Motor neuron (in vitro differentiated cells): ENCODE data around the gene DERA. TPM values are rescaled to one million over a fixed set of nuclear protein-coding genes. Genes with fewer than 3 reads are reported as not detected.
"Not testable (repeated sequence)": the region's sequence is repeated elsewhere in the genome, so short reads cannot be mapped to it uniquely, and the experiment has no call there.

Source experiments
- ATAC-seq, 8 experiments: fragments of 200-7000 bp; cut with Tn5 transposase; replicated peaks in 6 of 8; 2 replicates each; pipeline ENCODE4 v1.8.0; 2021; ENCODE audit warnings: mild to moderate bottlenecking in 8 of 8, moderate library complexity in 8 of 8
- H3K27ac ChIP-seq, 2 donors: fragments of 250-450 bp; sonication (Bioruptor Pico); 2 replicates each; pipeline ENCODE4 v1.9.0; 2021; ENCODE audit warnings: antibody characterized with exemption in 2 of 2, mild to moderate bottlenecking in 2 of 2, moderate library complexity in 1 of 2
- H3K4me1 ChIP-seq, 2 donors: fragments of 250-450 bp; sonication (Bioruptor Pico); replicated peaks in 1 of 2; 2 replicates each; pipeline ENCODE4 v1.6.1; 2021; ENCODE audit warnings: antibody characterized with exemption in 2 of 2, mild to moderate bottlenecking in 2 of 2, moderate library complexity in 1 of 2
- H3K4me3 ChIP-seq, 5 donors: fragments of 250-450 bp; sonication (Bioruptor Pico); 2 replicates each; pipeline ENCODE4 v1.9.0; 2021; ENCODE audit warnings: antibody characterized with exemption in 5 of 5, mild to moderate bottlenecking in 5 of 5, moderate library complexity in 4 of 5
- WGBS, 10 experiments: fragments of 450-650 bp; shearing (Covaris generic); methylation state at CpG; one replicate each; pipeline ENCODE4 v1.0.0; 2022; 5-methylcytosine and 5-hydroxymethylcytosine counted together
- in situ Hi-C, 9 experiments: fragments of 400-800 bp; cut with MboI; loops; one replicate each; pipeline ENCODE4 v1.15.0; 2021; ENCODE audit warnings: low sequenced_read_pairs in 9 of 9, low pct_unique_long_range_greater_than_20kb in 2 of 9; ENCODE audit not compliant: unreplicated experiment in 9 of 9
- total RNA-seq, 8 experiments: library from RNA; unstranded; fragments of 300-600 nt; gene quantifications; 2 replicates each; pipeline versions ENCODE4 v1.2.3 to v1.2.4, GENCODE V29; 2022

Gene DERA
- total RNA-seq, 8 experiments from 2014 or later = 5.0 to 29.9 (median 22.6) TPM

DNA sequence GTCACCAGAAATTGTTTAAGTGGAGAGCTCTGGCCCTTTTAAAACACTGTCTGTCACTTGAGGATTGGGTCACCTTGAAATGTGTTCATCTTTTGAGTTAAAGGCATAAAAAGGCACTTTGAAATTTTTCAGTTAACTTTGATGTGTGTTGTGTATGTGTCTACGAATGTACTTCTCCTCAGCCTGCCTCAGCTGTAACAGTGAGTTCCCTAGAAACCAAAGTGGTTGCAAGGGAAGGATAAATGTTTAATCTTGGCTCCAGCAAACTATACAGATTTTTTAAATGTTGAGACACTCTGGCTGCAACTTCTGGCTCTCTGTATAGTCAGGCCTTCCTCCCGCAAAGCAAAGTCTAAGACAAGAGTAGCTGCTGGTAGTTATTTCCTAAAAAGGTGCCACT lies 8.3 kb downstream of the DERA start:
- ATAC-seq = peak in 1 of 8 experiments; percentile 75
- H3K27ac ChIP-seq = no peak overlapping the region
- no peak overlapping the region for H3K4me3 ChIP-seq
- WGBS, 10 experiments = 60 to 100% (median 89%) methylated on average over 1 to 2 of the region's 2 CpGs; no CpG with 5 or more reads in 1 of the 10 experiments
- in situ Hi-C loops = no loop called here
- peaks cover 0 to 5% of the 10 kb centered on the region in 2 donors for H3K4me1 ChIP-seq

GRCh38 chr12:15924956-15925355 lies 13.8 kb downstream of the DERA start:
- ATAC-seq = no peak
- Histone ChIP-seq H3K4me3 (no peak overlapping the region), H3K27ac (no peak overlapping the region), H3K4me1 (peaks cover 0 to 9% of the 10 kb centered on the region in 2 donors)
- WGBS, 10 experiments = 100% methylated on average over 1 of the region's 1 CpG; no CpG with 5 or more reads in 9 of the 10 experiments
- in situ Hi-C loops = no loop called here

- ATAC-seq = peak in 4 of 8 experiments; percentile 45 to 85 (median 70)
- Histone ChIP-seq H3K4me3 (no peak overlapping the region), H3K4me1 (peaks cover 0 to 9% of the 10 kb centered on the region in 2 donors), H3K27ac (no peak overlapping the region)
- WGBS, 10 experiments = 0 to 86% (median 57%) methylated on average over 1 to 2 of the region's 2 CpGs; no CpG with 5 or more reads in 1 of the 10 experiments
- in situ Hi-C loops = no loop called here
Measured at GRCh38 chr12:15928346-15928745, 17.2 kb downstream of the DERA start.

- Histone ChIP-seq H3K4me3 (no peak overlapping the region), H3K4me1 (peaks cover 0 to 9% of the 10 kb centered on the region in 2 donors), H3K27ac (no peak overlapping the region)
- 12 to 100% (median 56%) methylated on average over 1 to 8 of the region's 10 CpGs; no CpG with 5 or more reads in 3 of the 10 experiments for WGBS, 10 experiments
- peak in 6 of 8 experiments; percentile 17 to 88 (median 80) for ATAC-seq
- in situ Hi-C loops = no loop called here
Measured at GRCh38 chr12:15928870-15929571, 17.9 kb downstream of the DERA start.

DNA sequence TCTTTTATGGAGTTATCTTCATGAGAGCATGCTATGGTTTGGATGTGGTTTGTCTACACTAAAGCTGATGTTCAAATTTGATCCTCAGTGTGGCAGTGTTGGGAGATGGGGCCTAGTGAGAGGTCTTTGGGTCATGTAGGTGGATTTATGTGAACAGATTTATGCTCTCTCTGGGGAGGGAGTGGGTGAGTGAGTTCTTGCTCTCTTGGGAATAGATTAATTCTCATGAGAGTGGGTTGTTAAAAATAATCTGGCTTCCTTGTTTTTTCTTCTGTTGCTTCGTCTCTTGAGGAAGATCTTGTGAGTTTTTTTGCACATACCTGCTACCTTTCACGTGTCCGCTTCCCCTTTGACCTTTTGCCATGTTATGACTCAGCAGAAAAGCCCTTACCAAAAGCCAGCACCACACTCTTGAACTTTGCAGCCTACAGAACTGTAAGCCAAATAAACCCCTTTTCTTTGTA lies 20.5 kb downstream of the DERA start:
- Histone ChIP-seq H3K27ac (no peak overlapping the region), H3K4me1 (peaks cover 0 to 9% of the 10 kb centered on the region in 2 donors), H3K4me3 (no peak overlapping the region)
- 55 to 100% (median 100%) methylated on average over 1 to 3 of the region's 3 CpGs; no CpG with 5 or more reads in 2 of the 10 experiments for WGBS, 10 experiments
- peak in 2 of 8 experiments; percentile 12 to 32 for ATAC-seq
- in situ Hi-C loops = no loop called here

GRCh38 chr12:15932327-15932726 lies 21.2 kb downstream of the DERA start:
- peak in 2 of 8 experiments; percentile 51 to 69 for ATAC-seq
- Histone ChIP-seq H3K27ac (no peak overlapping the region), H3K4me1 (peaks cover 0 to 9% of the 10 kb centered on the region in 2 donors), H3K4me3 (no peak overlapping the region)
- in situ Hi-C loops = no loop called here
- 33 to 100% (median 80%) methylated on average over 1 of the region's 1 CpG; no CpG with 5 or more reads in 5 of the 10 experiments for WGBS, 10 experiments

- in situ Hi-C loops = no loop called here
- no peak for ATAC-seq
- 64 to 100% (median 100%) methylated on average over 2 to 3 of the region's 3 CpGs for WGBS, 10 experiments
- Histone ChIP-seq H3K27ac (no peak overlapping the region), H3K4me1 (peaks cover 0 to 9% of the 10 kb centered on the region in 2 donors), H3K4me3 (no peak overlapping the region)
Measured at GRCh38 chr12:15932971-15933370, 21.8 kb downstream of the DERA start.

- peaks cover 0 to 4% of the 10 kb centered on the region in 2 donors for H3K4me1 ChIP-seq
- H3K27ac ChIP-seq = no peak overlapping the region
- 93 to 100% (median 100%) methylated on average over 1 to 3 of the region's 3 CpGs; no CpG with 5 or more reads in 2 of the 10 experiments for WGBS, 10 experiments
- in situ Hi-C loops = no loop called here
- no peak overlapping the region for H3K4me3 ChIP-seq
- ATAC-seq = no peak
Measured at GRCh38 chr12:15933751-15934150, 22.6 kb downstream of the DERA start.

DNA sequence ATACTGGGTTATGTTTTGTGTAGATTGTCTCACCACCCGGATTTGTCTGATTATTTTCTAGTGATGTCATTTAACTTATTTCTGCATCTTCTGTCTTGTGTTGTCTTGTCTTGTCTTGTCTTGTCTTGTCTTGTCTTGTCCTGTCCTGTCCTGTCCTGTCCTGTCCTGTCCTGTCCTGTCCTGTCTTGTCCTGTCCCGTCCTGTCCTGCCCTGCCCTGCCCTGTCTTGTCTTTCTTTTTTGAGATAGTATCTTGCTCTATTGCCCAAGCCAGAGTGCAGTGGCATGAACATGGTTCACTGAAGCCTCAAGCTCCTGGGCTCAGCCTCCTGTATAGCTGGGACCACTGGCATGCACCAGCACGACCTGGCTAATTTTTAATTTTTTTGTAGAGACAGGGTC lies 25.6 kb downstream of the DERA start:
- Histone ChIP-seq H3K27ac (no peak overlapping the region), H3K4me3 (no peak overlapping the region), H3K4me1 (no peaks in the 10 kb centered on the region)
- 80 to 100% (median 85%) methylated on average over 1 to 3 of the region's 3 CpGs; no CpG with 5 or more reads in 2 of the 10 experiments for WGBS, 10 experiments
- in situ Hi-C loops = no loop called here
- ATAC-seq = no peak

DNA sequence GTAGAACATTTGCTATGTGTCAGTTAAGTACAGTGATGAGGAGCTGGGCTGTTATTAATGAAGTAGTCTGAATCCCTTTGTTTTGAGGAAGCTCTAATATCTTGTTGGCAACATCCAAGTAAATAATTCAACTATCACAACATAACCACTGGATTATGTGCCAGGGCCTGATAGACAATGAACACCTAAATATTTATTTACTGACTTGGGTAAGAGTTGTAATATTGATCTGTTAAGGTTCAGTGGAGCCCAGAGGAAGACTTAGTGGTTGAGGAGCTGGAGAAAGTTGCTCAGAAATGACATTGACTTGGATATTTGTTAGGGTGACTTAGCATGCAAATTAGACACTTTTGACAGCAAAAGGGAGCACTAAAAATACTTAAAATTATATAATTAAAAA lies 26.8 kb downstream of the DERA start:
- Histone ChIP-seq H3K4me1 (no peaks in the 10 kb centered on the region), H3K4me3 (no peak overlapping the region), H3K27ac (no peak overlapping the region)
- ATAC-seq = no peak
- in situ Hi-C loops = no loop called here

DNA sequence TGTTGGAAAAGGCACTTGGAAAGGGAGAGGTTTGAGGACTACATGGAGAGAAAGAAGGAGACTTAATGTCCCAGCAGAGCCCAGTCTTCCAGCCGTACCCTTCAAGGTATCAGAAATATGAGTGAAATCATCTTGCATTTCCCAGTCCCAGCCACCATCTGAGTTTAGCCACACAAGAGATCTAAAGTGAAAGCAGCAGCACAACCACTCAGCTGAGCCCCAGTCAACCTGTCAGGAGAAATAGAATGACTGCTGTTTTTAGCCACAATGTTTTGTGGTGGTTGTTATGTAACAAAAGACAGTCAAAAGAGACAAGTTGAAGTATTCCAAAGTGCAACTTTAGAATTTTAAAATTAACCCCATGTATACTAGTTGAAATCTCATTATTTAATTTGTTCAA lies 28.0 kb downstream of the DERA start:
- no peak for ATAC-seq
- in situ Hi-C loops = no loop called here
- no peak overlapping the region for H3K27ac ChIP-seq
- 86 to 100% (median 91%) methylated on average over 1 of the region's 1 CpG; no CpG with 5 or more reads in 7 of the 10 experiments for WGBS, 10 experiments
- H3K4me1 ChIP-seq = no peaks in the 10 kb centered on the region
- H3K4me3 ChIP-seq = no peak overlapping the region

DNA sequence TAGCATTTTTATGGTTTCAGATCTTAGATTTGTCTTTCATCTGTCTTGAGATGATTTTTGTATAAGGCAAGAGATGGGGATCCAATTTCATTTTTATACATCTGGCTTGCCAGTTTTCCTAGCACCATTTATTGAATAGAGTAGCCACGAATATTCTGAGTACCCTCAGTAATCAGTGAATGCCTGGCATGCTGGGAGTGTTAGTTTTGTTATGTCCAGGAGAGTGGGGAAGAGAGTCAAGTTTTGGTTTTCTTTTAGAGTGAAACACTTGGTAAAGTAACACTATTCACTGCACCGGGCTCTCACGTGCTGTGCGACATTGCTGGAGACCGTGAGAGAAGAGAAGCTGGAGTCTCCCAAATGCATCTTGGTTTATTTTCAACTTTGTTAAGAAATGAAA lies 31.3 kb downstream of the DERA start:
- no peaks in the 10 kb centered on the region for H3K4me1 ChIP-seq
- in situ Hi-C loops = no loop called here
- no peak overlapping the region for H3K4me3 ChIP-seq
- no peak overlapping the region for H3K27ac ChIP-seq
- 11 to 100% (median 94%) methylated on average over 1 to 5 of the region's 5 CpGs; no CpG with 5 or more reads in 1 of the 10 experiments for WGBS, 10 experiments
- ATAC-seq = peak in 3 of 8 experiments; percentile 45 to 77 (median 60)

- H3K4me3 ChIP-seq, ATAC-seq, H3K4me1 ChIP-seq, H3K27ac ChIP-seq, in situ Hi-C loops: not testable (repeated sequence)
- WGBS, 10 experiments = 94 to 100% (median 100%) methylated on average over 2 to 5 of the region's 5 CpGs; no CpG with 5 or more reads in 1 of the 10 experiments
Measured at GRCh38 chr12:15943519-15943918, 32.4 kb downstream of the DERA start.
